ENCODE data around the gene FBXO41.

GRCh38 chr2:73265298-73266060 is 18.8 kb downstream of the FBXO41 start:
- TF ChIP-seq EZH2 (IDR thresholded peaks at IDR 0.05; ENCODE audit: insufficient read depth, poor library complexity, severe bottlenecking) (no peak), EZH2phosphoT487 (IDR thresholded peaks at IDR 0.05; ENCODE audit: insufficient read depth, low read depth) (no peak)
